Astrocyte of the cerebellum (primary cell): ENCODE measurements around the gene FAM13B.
"Not testable (repeated sequence)": the region's sequence is repeated elsewhere in the genome, so short reads cannot be mapped to it uniquely, and the experiment has no call there.

Experiments used
- DNase-seq: peaks from one replicate; pipeline ENCODE4 v3.0.0-alpha.2; 2011; ENCODE audit warnings: low read depth
- H3K4me3 ChIP-seq: 2 replicates; pipeline ENCODE4 v1.5.1; 2011; ENCODE audit warnings: mild to moderate bottlenecking, low read depth, low read length, moderate library complexity
- in situ Hi-C: cut with HindIII; loops from 2 replicates; pipeline ENCODE4 v1.10.0; 2017; ENCODE audit warnings: low sequenced_read_pairs
- TF ChIP-seq, protein P1 (sequence below): IDR thresholded peaks from 2 replicates; pipeline ENCODE4 v1.5.1; 2012; ENCODE audit warnings: low read length, low read depth, moderate library complexity, mild to moderate bottlenecking; ENCODE audit errors: missing control alignments

Gene FAM13B

DNA sequence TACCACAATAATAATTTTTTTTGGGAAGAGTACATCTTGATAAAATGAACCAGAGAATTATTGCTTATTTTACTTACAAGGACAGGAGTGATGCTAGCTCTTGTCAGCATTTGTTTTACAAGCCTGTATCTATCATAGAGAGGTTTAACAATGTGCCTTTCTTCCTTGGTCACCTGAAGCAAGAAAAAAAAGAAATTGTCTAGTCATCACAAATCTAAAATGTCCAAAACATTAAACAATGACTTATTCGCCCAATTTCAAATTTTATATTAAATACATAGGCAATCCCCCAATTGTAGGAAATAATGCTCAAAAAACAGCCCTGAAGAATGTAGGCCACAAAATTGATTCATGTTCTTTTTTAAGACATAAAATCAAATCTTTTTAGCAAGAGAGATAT lies 87.1 kb downstream of the FAM13B start:
- no peak overlapping the region for H3K4me3 ChIP-seq
- DNase-seq = no peak
- in situ Hi-C loops = no loop called here
- TF ChIP-seq, protein P1, sequence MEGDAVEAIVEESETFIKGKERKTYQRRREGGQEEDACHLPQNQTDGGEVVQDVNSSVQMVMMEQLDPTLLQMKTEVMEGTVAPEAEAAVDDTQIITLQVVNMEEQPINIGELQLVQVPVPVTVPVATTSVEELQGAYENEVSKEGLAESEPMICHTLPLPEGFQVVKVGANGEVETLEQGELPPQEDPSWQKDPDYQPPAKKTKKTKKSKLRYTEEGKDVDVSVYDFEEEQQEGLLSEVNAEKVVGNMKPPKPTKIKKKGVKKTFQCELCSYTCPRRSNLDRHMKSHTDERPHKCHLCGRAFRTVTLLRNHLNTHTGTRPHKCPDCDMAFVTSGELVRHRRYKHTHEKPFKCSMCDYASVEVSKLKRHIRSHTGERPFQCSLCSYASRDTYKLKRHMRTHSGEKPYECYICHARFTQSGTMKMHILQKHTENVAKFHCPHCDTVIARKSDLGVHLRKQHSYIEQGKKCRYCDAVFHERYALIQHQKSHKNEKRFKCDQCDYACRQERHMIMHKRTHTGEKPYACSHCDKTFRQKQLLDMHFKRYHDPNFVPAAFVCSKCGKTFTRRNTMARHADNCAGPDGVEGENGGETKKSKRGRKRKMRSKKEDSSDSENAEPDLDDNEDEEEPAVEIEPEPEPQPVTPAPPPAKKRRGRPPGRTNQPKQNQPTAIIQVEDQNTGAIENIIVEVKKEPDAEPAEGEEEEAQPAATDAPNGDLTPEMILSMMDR = no peak

DNA sequence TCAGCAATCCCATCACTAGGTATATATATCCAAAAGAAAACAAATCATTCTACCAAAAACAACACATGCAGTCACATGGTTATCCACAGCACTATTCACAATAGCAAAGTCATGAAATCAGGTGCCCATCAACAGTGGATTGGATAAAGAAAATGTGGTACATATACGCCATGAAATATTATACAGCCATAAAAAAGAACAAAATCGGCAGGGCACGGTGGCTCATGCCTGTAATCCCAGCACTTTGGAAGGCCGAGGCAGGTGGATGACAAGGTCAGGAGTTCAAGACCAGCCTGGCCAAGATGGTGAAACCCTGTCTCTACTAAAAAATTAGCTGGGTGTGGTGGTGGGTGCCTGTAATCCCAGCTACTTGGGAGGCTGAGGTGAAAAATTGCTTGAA lies 88.6 kb downstream of the FAM13B start:
- in situ Hi-C loops, H3K4me3 ChIP-seq, DNase-seq: not testable (repeated sequence)

DNA sequence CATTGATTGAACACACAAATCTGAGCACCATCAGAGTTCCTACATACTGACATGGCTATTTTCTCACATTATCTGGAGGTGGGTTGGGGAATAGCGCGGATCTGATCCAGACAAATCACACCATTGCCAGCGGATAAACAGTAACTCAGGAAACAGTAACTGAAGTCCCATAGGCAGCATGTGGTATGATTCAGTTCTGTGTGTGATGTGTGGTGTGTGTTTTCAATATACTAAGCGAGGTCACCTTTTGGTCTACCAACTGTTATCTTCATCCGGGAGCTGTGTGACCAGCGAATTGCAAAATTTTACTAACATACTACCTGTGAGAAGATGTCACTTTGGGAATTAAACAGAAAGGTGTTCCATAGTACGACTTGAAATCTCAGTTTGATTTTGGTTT lies 93.5 kb downstream of the FAM13B start:
- H3K4me3 ChIP-seq = no peak overlapping the region
- TF ChIP-seq, protein P1 = no peak
- in situ Hi-C loops = no loop called here
- no peak for DNase-seq

DNA sequence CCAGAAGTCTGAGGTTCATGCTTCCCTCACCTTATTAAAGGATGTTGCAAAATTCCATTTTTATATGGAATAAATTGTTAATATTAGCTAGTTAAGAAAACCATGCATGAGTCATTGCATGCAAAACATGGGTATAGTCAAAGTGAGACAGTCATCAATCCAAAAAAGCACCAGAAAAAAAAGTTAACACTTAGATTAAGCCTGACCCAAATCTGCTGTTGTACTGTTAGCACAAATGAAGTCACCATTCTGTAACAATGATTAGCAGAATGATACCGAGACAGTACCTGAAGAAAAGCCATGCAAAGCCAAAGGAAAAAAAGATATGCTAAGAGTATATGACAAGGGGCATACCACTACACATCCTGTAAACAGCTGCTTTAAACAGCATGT lies 94.1 kb downstream of the FAM13B start:
- DNase-seq = no peak
- in situ Hi-C loops = no loop called here
- TF ChIP-seq, protein P1 = no peak
- H3K4me3 ChIP-seq = no peak overlapping the region

DNA sequence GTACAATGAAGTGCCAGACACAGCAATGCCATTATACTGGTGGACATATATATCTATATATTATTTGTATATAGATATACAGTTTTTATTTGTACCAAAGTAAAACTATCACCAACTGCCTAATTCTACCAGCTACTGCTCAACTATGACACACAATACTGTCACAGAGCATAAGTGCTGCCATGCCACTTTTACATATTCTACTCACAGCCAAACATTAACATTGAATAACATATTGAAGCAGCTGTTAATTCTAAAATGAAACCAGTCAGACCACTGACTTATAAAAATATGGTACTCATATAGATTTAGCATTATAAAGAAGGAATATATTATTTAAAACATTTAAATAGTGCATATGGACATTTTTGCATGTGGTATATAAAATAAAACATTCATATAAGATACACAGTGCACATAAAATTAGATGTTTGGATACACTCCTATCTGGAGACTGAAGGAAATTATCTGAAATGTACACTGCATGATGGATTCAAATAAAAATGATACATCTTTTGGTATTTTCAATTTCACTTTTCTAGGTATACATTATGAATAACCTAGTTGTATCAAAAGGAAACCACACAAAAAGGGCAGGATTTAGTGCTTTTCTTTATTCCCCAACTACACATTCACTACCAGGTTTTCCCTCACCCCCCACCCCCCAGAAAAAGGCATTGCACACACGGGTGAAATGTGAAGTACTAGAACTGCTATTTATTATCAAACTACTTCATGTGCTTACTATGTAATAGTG lies 94.7 kb downstream of the FAM13B start:
- TF ChIP-seq, protein P1 = no peak
- in situ Hi-C loops = no loop called here
- H3K4me3 ChIP-seq = no peak overlapping the region
- no peak for DNase-seq

DNA sequence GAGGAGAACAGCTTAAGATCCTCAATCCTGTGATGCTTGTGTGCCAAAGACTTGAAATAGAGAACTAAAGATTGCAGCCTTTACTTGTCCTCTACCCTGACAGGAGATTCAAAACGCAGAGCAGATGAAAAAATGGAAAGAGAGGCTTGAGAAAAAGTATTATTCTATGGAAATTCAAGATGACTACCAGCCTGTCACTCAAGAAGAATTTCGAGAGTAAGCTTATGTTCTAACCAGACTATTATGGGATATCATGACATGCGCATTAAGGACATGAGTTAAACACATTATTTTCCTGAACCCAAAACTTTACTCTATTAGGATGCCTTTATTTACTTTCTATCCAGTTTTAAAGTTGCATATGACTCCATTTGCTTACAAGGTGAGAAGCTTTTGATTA lies 97.2 kb downstream of the FAM13B start:
- in situ Hi-C loops = no loop called here

DNA sequence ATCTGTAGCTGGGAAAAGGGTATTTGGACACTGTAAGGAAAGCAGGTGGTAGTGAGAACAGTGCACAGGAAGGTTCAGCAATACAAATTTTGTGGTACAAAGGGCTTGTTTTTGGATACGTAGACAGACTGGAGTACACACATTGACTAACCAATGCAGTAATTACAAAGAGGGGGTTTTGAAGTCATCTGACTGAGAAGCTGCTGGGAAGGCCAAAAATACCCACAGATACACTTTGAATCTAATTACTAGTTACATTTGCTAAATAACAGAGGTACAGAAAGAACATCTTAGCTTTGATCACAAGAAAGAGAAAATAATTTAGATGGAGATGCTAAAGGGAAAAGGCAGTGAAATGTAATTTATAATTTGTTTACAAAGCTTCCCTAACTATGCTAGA lies 97.7 kb downstream of the FAM13B start:
- TF ChIP-seq, protein P1 = no peak
- DNase-seq = no peak
- no peak overlapping the region for H3K4me3 ChIP-seq
- in situ Hi-C loops = no loop called here

More for the DNA sequence above, 97.2 kb downstream of the FAM13B start:
- no peak for DNase-seq
- TF ChIP-seq, protein P1 = no peak
- no peak overlapping the region for H3K4me3 ChIP-seq
